Stimulated activated CD8-positive, alpha-beta memory T cell treated with anti-CD3 and anti-CD28 coated beads, Interleukin-4, amount 100 ng/mL, for 24 hours (primary cell): ENCODE measurements around the gene PKP3.
A peak's percentile ranks its signal among the peaks of the same experiment; 100 is the strongest.
"Not testable (repeated sequence)": the region's sequence is repeated elsewhere in the genome, so short reads cannot be mapped to it uniquely, and the experiment has no call there.

Experiments
- DNase-seq: peaks from one replicate; pipeline ENCODE4 v3.0.0-alpha.2; 2020; ENCODE audit warnings: low read depth

The PKP3 gene, protein sequence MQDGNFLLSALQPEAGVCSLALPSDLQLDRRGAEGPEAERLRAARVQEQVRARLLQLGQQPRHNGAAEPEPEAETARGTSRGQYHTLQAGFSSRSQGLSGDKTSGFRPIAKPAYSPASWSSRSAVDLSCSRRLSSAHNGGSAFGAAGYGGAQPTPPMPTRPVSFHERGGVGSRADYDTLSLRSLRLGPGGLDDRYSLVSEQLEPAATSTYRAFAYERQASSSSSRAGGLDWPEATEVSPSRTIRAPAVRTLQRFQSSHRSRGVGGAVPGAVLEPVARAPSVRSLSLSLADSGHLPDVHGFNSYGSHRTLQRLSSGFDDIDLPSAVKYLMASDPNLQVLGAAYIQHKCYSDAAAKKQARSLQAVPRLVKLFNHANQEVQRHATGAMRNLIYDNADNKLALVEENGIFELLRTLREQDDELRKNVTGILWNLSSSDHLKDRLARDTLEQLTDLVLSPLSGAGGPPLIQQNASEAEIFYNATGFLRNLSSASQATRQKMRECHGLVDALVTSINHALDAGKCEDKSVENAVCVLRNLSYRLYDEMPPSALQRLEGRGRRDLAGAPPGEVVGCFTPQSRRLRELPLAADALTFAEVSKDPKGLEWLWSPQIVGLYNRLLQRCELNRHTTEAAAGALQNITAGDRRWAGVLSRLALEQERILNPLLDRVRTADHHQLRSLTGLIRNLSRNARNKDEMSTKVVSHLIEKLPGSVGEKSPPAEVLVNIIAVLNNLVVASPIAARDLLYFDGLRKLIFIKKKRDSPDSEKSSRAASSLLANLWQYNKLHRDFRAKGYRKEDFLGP

DNA sequence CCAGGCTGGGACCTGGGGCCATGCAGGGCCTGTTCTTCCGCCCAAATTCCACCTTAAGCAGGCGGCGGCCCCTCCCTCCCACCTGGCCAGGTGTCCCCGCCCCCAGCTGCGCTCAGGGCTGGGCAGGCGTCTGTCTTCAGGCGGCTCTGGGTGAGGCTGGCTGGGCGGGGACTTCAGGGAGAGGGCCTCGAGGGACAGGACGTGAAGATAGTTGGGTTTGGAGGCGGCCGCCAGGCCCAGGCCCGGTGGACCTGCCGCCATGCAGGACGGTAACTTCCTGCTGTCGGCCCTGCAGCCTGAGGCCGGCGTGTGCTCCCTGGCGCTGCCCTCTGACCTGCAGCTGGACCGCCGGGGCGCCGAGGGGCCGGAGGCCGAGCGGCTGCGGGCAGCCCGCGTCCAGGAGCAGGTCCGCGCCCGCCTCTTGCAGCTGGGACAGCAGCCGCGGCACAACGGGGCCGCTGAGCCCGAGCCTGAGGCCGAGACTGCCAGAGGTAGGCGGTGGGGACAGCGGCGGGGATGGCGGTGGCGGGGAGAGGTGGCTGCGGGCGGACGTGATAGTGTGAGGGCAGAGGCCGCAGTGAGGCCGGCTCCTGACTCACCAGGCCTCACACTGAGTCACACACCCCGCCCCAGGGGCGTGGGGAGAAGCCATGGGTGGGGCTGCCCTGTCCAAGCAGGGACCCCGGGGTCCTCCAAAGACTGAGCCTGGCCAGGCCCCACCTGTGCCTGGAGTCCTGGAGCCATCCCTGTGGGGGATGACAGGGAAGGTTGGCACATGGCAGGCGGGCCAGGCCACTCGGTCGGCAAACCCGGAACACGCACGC lies at the start of gene PKP3:
Gene PKP3, plus strand, starts transcription at position 176 of the 824 bp plus-strand sequence. Its CDS starts 84 bp downstream, at position 260.
- no peak for DNase-seq

GRCh38 chr11:344836-345578 lies 49.0 kb upstream of the PKP3 start:
- no peak for DNase-seq

- DNase-seq, result no peak
Observed at GRCh38 chr11:346529-346928, 47.5 kb upstream of the PKP3 start.

GRCh38 chr11:349270-349954 lies 44.6 kb upstream of the PKP3 start:
- not testable (repeated sequence) for DNase-seq

- not testable (repeated sequence) for DNase-seq
Observed at GRCh38 chr11:350033-350722, 43.8 kb upstream of the PKP3 start.

GRCh38 chr11:350723-351255 lies 43.2 kb upstream of the PKP3 start:
- DNase-seq, result no peak

DNA sequence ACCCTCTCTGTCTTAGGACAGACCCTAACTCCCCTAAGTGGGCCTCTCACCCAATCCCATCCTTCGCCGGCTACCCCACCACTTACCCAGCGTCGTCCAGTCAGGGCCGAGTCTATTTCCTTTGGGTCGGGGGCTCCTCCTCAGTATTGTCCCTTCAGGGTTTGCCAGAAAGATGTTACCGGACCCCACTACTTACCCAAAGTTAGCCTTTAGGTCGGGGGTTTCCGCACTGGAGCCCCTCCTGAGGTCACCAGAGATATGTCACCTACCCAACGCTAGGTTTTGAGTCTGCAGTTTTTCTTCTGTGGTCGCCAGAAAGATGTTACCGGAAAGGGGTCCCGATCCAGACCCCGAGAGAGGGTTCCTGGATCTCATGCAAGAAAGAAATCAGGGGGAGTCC lies 42.6 kb upstream of the PKP3 start:
- no peak for DNase-seq

DNA sequence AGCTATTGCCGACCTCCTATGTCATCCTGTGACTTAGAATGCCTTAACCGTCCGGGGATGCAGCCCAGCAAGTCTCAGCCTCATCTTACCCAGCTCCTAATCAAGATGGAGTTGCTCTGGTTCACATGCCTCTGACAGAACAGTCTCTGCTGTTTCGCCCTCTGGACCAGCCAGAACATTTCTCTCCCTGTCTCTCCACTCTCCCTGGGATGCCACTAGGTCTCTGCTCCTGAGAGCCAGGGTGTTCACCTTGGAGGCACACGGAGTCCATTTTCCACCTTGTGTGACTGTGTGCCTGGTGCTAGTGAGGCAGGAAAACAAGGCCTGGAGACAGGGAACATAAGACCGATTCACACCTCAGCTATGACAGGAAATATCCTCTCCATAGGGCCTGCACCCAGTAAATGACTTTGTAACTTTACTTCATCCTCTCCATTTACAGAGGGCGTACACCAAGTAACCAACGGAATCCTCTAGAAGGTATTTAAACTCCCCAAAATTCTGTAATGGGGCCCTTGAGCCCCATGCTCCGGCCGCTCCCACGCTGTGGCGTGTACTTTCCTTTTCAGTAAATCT lies 41.5 kb upstream of the PKP3 start:
- no peak for DNase-seq

DNA sequence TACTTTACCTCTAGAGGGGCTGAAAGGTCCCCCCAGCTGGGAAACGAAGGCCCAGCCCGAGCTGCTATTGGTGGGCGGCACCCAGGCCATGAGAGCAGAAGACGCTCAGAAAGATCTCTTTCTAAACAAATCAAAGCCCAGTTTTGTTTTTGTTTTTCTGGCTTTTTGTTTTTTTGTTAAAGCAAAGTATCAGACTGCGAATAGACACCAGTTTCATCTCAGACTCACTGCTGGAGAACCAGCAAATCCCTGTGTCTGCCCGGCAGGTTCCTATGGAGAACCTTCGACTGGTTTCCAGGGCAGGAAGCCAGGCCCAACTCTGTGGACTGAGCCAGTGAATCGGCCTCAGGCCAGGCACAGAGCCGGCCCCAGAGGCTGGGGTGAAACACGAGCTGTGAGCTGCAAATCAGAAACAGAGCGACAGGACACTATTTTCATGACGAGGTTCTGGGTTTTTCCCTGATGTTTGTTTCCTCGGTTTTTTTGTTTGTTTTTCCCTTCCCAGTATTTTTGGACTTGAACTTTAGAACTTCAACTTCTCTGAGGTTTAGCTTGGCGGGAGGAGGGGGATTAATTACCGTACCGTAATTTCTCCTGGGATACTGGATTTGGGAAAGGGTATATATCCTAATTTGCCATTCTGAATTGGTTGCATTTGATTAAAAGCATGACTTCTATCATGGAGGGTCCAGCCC lies 40.7 kb upstream of the PKP3 start:
- DNase-seq, result no peak

DNA sequence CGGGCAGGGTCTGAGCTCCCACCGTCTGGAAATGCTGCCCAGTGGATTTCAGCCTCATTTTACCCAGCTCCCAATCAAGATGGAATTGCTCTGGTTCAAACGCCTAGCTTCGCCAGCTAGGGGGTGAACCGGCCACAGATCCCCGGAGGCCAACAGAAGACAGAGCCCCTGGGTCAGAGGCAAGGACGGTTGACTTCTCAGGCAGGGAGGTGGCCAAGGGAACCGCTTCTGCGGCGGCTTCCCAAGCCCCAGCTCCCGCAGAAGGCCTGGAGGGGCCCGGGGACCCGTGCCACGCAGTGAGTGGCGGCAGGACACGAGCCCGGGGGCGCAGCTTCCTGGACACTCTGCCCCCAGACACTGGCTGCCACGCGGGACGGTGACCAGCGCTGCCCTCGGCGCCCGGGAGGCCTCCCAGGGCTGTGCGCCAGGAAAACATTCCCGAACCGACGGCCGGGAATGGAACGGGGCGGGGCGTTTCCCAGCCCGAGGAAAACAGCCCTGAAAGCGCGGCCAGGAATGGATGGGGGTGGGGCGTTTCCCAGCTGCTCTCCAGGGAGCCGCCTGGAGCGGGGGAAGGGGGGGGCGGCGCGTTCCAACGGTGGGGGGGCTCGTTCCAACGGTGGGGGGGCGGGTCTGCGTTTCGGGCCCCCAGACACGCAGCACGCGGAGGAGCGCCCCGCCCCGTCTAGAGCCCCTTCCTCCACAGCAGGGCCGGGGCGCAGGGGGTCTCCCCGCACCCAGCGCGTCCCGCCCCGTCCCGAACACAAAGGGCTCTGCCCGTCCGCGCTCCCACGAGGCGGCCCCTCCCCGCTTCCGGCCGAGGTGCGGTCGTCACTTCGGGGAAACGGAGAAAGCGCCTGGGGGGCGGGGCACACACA lies 38.2 kb upstream of the PKP3 start:
- peak; percentile 79 for DNase-seq

DNA sequence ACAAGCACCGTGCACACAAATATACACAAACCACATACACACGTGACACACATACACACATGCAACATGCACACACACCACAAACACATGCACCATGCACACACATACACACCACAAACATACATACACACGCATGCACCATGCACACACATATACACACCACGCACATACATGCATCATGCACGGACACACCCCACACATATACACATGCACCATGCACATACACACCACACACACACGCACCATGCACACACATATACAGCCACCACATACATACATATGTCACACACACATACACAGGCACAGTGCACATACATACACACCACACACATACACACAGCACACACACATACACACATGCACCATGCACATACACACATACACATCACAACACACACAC lies 37.4 kb upstream of the PKP3 start:
- DNase-seq, result no peak

DNA sequence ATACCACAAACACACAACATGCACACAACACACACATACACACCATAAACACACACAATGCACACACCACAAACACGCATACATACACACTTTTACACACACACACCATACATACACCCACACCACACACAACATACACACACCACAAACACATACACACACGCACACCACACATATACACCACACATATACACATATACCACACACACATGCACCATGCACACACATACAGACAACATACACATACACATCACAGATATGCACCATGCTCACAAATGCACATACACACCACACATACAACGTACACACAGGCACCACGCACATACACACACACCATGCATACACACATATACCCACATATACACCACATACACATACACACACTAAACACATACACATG lies 36.4 kb upstream of the PKP3 start:
- DNase-seq, result no peak

- no peak for DNase-seq
Observed at GRCh38 chr11:358129-358800, 35.7 kb upstream of the PKP3 start.

- DNase-seq, result no peak
Observed at GRCh38 chr11:359181-359714, 34.8 kb upstream of the PKP3 start.

DNA sequence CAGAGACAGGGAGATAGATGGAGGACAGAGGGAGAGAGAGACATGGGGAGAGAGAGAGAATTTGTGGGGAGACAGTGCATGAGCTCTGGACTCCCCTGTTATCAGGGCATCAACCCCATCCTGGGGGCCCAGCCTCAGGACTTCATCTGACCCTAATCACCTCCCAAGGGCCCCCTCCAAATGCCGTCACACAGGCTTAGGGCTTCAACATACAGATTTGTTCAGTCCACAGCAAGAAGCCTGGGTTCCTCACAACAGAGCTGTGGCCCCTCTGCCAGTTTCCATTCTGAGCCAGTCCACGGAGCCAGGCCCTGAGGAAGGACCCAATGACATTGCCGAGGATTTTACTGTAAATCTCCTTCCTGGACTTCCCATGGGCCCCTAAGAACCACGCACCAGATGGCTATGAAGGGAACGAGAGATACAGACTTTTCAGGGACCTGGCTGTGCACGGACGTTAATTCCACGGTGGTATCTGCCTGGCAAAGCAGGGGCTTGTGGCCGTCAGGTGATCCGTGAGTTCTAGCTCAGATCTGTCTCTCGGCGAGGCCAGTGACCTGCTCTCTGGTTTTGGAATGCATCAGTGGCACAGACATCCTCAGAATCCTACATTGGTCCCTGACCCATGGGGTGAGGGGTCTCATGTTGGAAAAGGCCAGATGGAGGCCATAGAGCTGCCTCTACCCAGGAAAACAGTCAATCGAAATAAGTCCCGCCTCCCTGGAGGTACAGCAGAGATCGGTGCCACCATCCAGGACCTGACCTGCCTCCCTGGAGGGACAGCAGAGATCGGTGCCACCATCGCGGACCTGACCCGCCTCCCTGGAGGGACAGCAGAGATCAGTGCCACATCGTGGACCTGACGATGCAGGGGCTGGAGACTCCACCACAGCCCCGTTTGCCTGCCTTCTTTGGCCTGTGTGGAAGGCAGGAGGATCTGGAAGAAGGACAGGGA lies 33.4 kb upstream of the PKP3 start:
- no peak for DNase-seq
